SK-N-SH (cell line): ENCODE measurements around the gene PTPN9. TPM values are rescaled to one million over a fixed set of nuclear protein-coding genes. Genes with fewer than 3 reads are reported as not detected.

Experiments
- CTCF ChIA-PET: fragments of 300-600, 350-600 bp; formaldehyde crosslinking; extraction: SDS; loops from one replicate; lab custom pipeline; 2021; lab: Yijun Ruan, JAX
- POLR2A ChIA-PET: fragments of 350-600 bp; sonication (Branson Sonifier 250); formaldehyde crosslinking; extraction: SDS; loops from one replicate; lab custom pipeline; 2020; ENCODE audit warnings: antibody characterized with exemption, inconsistent platforms; lab: Yijun Ruan, JAX
- DNase-seq: peaks from one replicate; pipeline ENCODE4 v3.0.0; 2012
- H2AFZ ChIP-seq: fragments of 200-600 bp; sonication (generic); 2 replicates; pipeline ENCODE4 v1.8.1; 2016; ENCODE audit warnings: antibody characterized with exemption, mild to moderate bottlenecking, low read depth
- H3F3A ChIP-seq: fragments of 200-600 bp; sonication (generic); replicated peaks from 2 replicates; pipeline ENCODE3; 2016; ENCODE audit warnings: antibody characterized with exemption, mild to moderate bottlenecking; ENCODE audit not compliant: insufficient read depth
- H3K27ac ChIP-seq, 2 experiments: fragments of 200-500 bp in 1 of 2; fragments of 200-600 bp in 1 of 2; sonication (Bioruptor generic) in 1 of 2; sonication (generic), shearing (Covaris generic) in 1 of 2; 2 replicates each; pipeline versions ENCODE4 v1.5.1 to v1.6.1; 2014 to 2016; ENCODE audit warnings: low read depth in 2 of 2, inconsistent platforms in 1 of 2, low read length in 1 of 2, mild to moderate bottlenecking in 1 of 2, mixed read lengths in 1 of 2
- H3K27me3 ChIP-seq: fragments of 200-600 bp; sonication (generic), shearing (Covaris generic); 2 replicates; pipeline ENCODE4 v1.6.1; 2016; ENCODE audit warnings: mixed run types; ENCODE audit not compliant: insufficient read depth
- H3K36me3 ChIP-seq, 2 experiments: fragments of 200-500 bp in 1 of 2; fragments of 200-600 bp in 1 of 2; sonication (Bioruptor generic) in 1 of 2; sonication (generic) in 1 of 2; replicated peaks in 1 of 2; 2 replicates each; pipeline versions ENCODE3 to v1.5.1; 2014 to 2016; ENCODE audit warnings: low read length in 1 of 2, mild to moderate bottlenecking in 1 of 2; ENCODE audit not compliant: insufficient read depth in 2 of 2, control insufficient read depth in 1 of 2
- H3K4me1 ChIP-seq, 2 experiments: fragments of 200-500 bp in 1 of 2; fragments of 200-600 bp in 1 of 2; sonication (Bioruptor generic) in 1 of 2; sonication (generic), shearing (Covaris generic) in 1 of 2; 2 replicates each; pipeline versions ENCODE4 v1.5.1 to v1.6.1; 2014 to 2016; ENCODE audit warnings: low read depth in 1 of 2, low read length in 1 of 2, mixed run types in 1 of 2; ENCODE audit not compliant: insufficient read depth in 2 of 2, control insufficient read depth in 1 of 2
- H3K4me2 ChIP-seq: fragments of 200-600 bp; sonication (generic), shearing (Covaris generic); 2 replicates; pipeline ENCODE4 v1.6.1; 2017; ENCODE audit warnings: mixed run types
- H3K4me3 ChIP-seq, 2 experiments: fragments of 200-500 bp in 1 of 2; fragments of 200-600 bp in 1 of 2; sonication (Bioruptor generic) in 1 of 2; sonication (generic), shearing (Covaris generic) in 1 of 2; 2 replicates each; pipeline versions ENCODE4 v1.5.1 to v1.8.1; 2014 to 2016; ENCODE audit warnings: low read depth in 2 of 2, inconsistent platforms in 1 of 2, low read length in 1 of 2, mild to moderate bottlenecking in 1 of 2, mixed read lengths in 1 of 2, moderate library complexity in 1 of 2
- H3K79me2 ChIP-seq: fragments of 200-600 bp; sonication (generic); 2 replicates; pipeline ENCODE4 v1.8.1; 2017; ENCODE audit warnings: mild to moderate bottlenecking; ENCODE audit not compliant: insufficient read depth
- H3K9ac ChIP-seq: fragments of 200-600 bp; sonication (generic); 2 replicates; pipeline ENCODE4 v1.6.1; 2017; ENCODE audit warnings: mixed run types
- H3K9me2 ChIP-seq: fragments of 200-600 bp; sonication (generic); 2 replicates; pipeline ENCODE4 v1.6.1; 2017; ENCODE audit warnings: mixed run types
- H3K9me3 ChIP-seq: fragments of 200-600 bp; sonication (generic); 2 replicates; pipeline ENCODE4 v1.6.1; 2017; ENCODE audit warnings: mixed run types, mild to moderate bottlenecking, moderate library complexity
- H4K20me1 ChIP-seq: fragments of 200-600 bp; sonication (generic); 2 replicates; pipeline ENCODE4 v1.6.1; 2017; ENCODE audit warnings: mild to moderate bottlenecking, mixed run types; ENCODE audit not compliant: insufficient read depth
- CHD2 ChIP-seq: fragments of 150-350 bp; IDR thresholded peaks from 2 replicates; pipeline ENCODE4 v1.6.1; 2018; ENCODE audit warnings: low read length; ENCODE audit not compliant: partially characterized antibody
- ELF1 ChIP-seq: IDR thresholded peaks from 2 replicates; pipeline ENCODE4 v1.4.0; 2012
- EP300 ChIP-seq, 2 experiments: IDR thresholded peaks; 2 replicates each; pipeline versions ENCODE4 v1.4.0 to v1.6.1; 2012; ENCODE audit warnings: borderline replicate concordance in 1 of 2, low read depth in 1 of 2, low read length in 1 of 2
- EZH2phosphoT487 ChIP-seq: fragments of 200-600 bp; sonication (generic); IDR thresholded peaks from 2 replicates; pipeline ENCODE4 v1.6.1; 2017; ENCODE audit warnings: low read depth, mixed run types, mild to moderate bottlenecking, antibody characterized with exemption, moderate library complexity, borderline replicate concordance
- FOXM1 ChIP-seq: IDR thresholded peaks from 2 replicates; pipeline ENCODE4 v1.4.0; 2012; ENCODE audit warnings: low read depth, mild to moderate bottlenecking
- GABPA ChIP-seq: IDR thresholded peaks from 2 replicates; pipeline ENCODE4 v1.4.0; 2012; ENCODE audit warnings: low read depth, mild to moderate bottlenecking
- IRF3 ChIP-seq: fragments of 150-350 bp; IDR thresholded peaks from 2 replicates; pipeline ENCODE4 v1.6.1; 2016; ENCODE audit warnings: mild to moderate bottlenecking, low read depth, low read length
- MAX ChIP-seq: IDR thresholded peaks from 2 replicates; pipeline ENCODE4 v1.4.0; 2012; ENCODE audit warnings: low read depth
- MXI1 ChIP-seq: IDR thresholded peaks from 2 replicates; pipeline ENCODE4 v1.6.1; 2012; ENCODE audit warnings: mild to moderate bottlenecking, low read depth, low read length, improper control_type of control experiment
- NRF1 ChIP-seq: IDR thresholded peaks from 2 replicates; pipeline ENCODE4 v1.6.1; 2012; ENCODE audit warnings: low read depth, mild to moderate bottlenecking, low read length
- POLR2AphosphoS5 ChIP-seq: IDR thresholded peaks from 2 replicates; pipeline ENCODE4 v1.6.1; 2012; ENCODE audit warnings: low read depth, low read length
- RFX5 ChIP-seq: IDR thresholded peaks from 2 replicates; pipeline ENCODE4 v1.6.1; 2012; ENCODE audit warnings: mild to moderate bottlenecking, improper control_type of control experiment, low read length
- SIN3A ChIP-seq: IDR thresholded peaks from 2 replicates; pipeline ENCODE4 v1.6.1; 2012; ENCODE audit warnings: low read depth, mild to moderate bottlenecking, low read length, moderate library complexity, borderline replicate concordance
- TAF1 ChIP-seq: IDR thresholded peaks from 2 replicates; pipeline ENCODE4 v1.6.1; 2012; ENCODE audit warnings: low read depth, mild to moderate bottlenecking, low read length, moderate library complexity, borderline replicate concordance
- TCF12 ChIP-seq: IDR thresholded peaks from 2 replicates; pipeline ENCODE4 v1.4.0; 2012
- TEAD4 ChIP-seq: IDR thresholded peaks from 2 replicates; pipeline ENCODE4 v1.4.0; 2012; ENCODE audit warnings: mild to moderate bottlenecking, borderline replicate concordance; ENCODE audit not compliant: insufficient read depth
- USF1 ChIP-seq: IDR thresholded peaks from 2 replicates; pipeline ENCODE4 v1.4.0; 2012; ENCODE audit warnings: low read depth, borderline replicate concordance
- YY1 ChIP-seq: IDR thresholded peaks from 2 replicates; pipeline ENCODE4 v1.4.0; 2012; ENCODE audit warnings: low read depth, mild to moderate bottlenecking
- WGBS: methylation state at CpG from one replicate; pipeline ENCODE4 v1.1.6; 2017; ENCODE audit warnings: low lambda C conversion rate; 5-methylcytosine and 5-hydroxymethylcytosine counted together
- polyA plus RNA-seq, 3 experiments: library from polyadenylated mRNA; depleted of rRNA; stranded (reverse); fragments of >200 nt; gene quantifications; 2 replicates each; pipeline ENCODE4 v1.2.3, GENCODE V29; 2012

PTPN9 gene
- polyA plus RNA-seq, 1 of the 3 experiments (the other 2 are of a cell fraction), result 25.9 TPM

- peaks cover 39% of the 10 kb centered on the region for H3F3A ChIP-seq
- peak overlapping the region; percentile 96 for H3K9ac ChIP-seq
- TF ChIP-seq ELF1 (peak; percentile 75), MAX (peak; percentile 98), GABPA (peak; percentile 74), RFX5 (peak; percentile 87), NRF1 (peak; percentile 37; the same call in 1 of the 2 replicates), YY1 (no peak), TAF1 (peak; percentile 85), TEAD4 (no peak), FOXM1 (no peak), MXI1 (peak; percentile 96), TCF12 (peak; percentile 45; the same call in 1 of the 2 replicates), IRF3 (peak; percentile 60), CHD2 (peak; percentile 89), EZH2phosphoT487 (no peak), USF1 (no peak), POLR2AphosphoS5 (peak; percentile 48; the same call in 1 of the 2 replicates), SIN3A (peak; percentile 58; the same call in 1 of the 2 replicates), EP300 (IDR thresholded peaks at IDR 0.05; ENCODE audit: borderline replicate concordance in 1 of 2, low read depth in 1 of 2, low read length in 1 of 2) (0 out of 4 replicates have a peak, but pooled peaks of 1 of the 2 experiments have one; percentile 0)
- no peaks in the 10 kb centered on the region for H3K9me3 ChIP-seq
- ChIA-PET CTCF (interaction anchor here (0.6 to 3.7 kb wide), 14 partner anchors 52 to 424 kb away, joined by 3 to 19 read pairs (median 3); partner anchors contain the start of genes MAN2C1 and SNUPN), POLR2A (interaction anchor here (0.6 to 3.4 kb wide), 5 partner anchors 85 to 584 kb away, joined by 3 to 12 read pairs (median 3); partner anchors contain the start of genes IMP3, MAN2C1, SNUPN and SNX33)
- H3K36me3 ChIP-seq, result no peaks in the 10 kb centered on the region
- peak overlapping the region; percentile 93 to 97 for H3K4me3 ChIP-seq
- DNase-seq, result peak; percentile 91
- peaks cover 5 to 23% of the 10 kb centered on the region in 2 experiments; a peak in 3 of 4 replicates for H3K4me1 ChIP-seq
- H2AFZ ChIP-seq, result no peak overlapping the region
- H3K79me2 ChIP-seq, result peaks cover 28% of the 10 kb centered on the region
- no peaks in the 10 kb centered on the region for H3K27me3 ChIP-seq
- H3K27ac ChIP-seq, result peak overlapping the region; percentile 96 to 99
- under 1% methylated on average over 22 of the region's 57 CpGs for WGBS
- peak overlapping the region; percentile 98 for H3K4me2 ChIP-seq
- no peaks in the 10 kb centered on the region for H3K9me2 ChIP-seq
- peaks cover 17% of the 10 kb centered on the region for H4K20me1 ChIP-seq
Measured at GRCh38 chr15:75453703-75454470, 125.2 kb downstream of the PTPN9 start.
